Measurements from ENCODE around the gene ELOVL1.

GRCh38 chr1:43346636-43347035 lies 21.2 kb downstream of the ELOVL1 start:
- TF ChIP-seq CTCF (IDR thresholded peaks at IDR 0.05 in 4 of 5, conservative IDR thresholded peaks at IDR 0.05 in 1 of 5) (no peak), POLR2A (IDR thresholded peaks at IDR 0.05) (no peak)

All from gastrocnemius medialis (tissue), 4 donors.